ENCODE data around the gene TGIF2. TPM values are rescaled to one million over a fixed set of nuclear protein-coding genes. Genes with fewer than 3 reads are reported as not detected.
A peak's percentile ranks its signal among the peaks of the same experiment; 100 is the strongest.
"Not testable (repeated sequence)": the region's sequence is repeated elsewhere in the genome, so short reads cannot be mapped to it uniquely, and the experiment has no call there.

The TGIF2 gene
- total and polyA plus RNA-seq, 10 donors, result 13.6 to 38.2 (median 28.8) TPM

- Histone ChIP-seq H3K4me1 (peaks cover 0 to 40% (median 11%) of the 10 kb centered on the region in 6 donors), H3K4me3 (no peak overlapping the region), H3K36me3 (peaks cover 0 to 45% (median 0%) of the 10 kb centered on the region in 6 donors), H3K27ac (peak overlapping the region in 4 of 8 donors; percentile 25 to 54 (median 38)), H3K9me3 (no peaks in the 10 kb centered on the region), H3K27me3 (replicated peaks in 1 of 7) (no peaks in the 10 kb centered on the region)
- 87 to 91% (median 88%) methylated on average over 15 to 16 of the region's 16 CpGs for WGBS, 5 donors
- DNase-seq, result peak; percentile 51
- no peak for TF ChIP-seq POLR2A (IDR thresholded peaks at IDR 0.05)
- TF ChIP-seq POLR2AphosphoS5 (IDR thresholded peaks at IDR 0.05), result peak; percentile 18 to 29 (median 26)
- intact Hi-C loops (cut with DNase I; ENCODE audit: low total_unique reads), result loop anchor here (10.0 kb wide), 1 partner anchor 55 kb away; the partner anchor contains the start of gene RAB5IF
Measured at GRCh38 chr20:36549942-36550789, 23.2 kb upstream of the TGIF2 start.

GRCh38 chr20:36550790-36551299, 22.6 kb upstream of the TGIF2 start:
- Histone ChIP-seq H3K36me3 (peaks cover 0 to 38% (median 0%) of the 10 kb centered on the region in 6 donors), H3K4me1 (peaks cover 0 to 33% (median 9%) of the 10 kb centered on the region in 6 donors), H3K9me3 (no peaks in the 10 kb centered on the region), H3K27ac (peak overlapping the region in 4 of 8 donors; percentile 25 to 54 (median 38)), H3K4me3 (no peak overlapping the region), H3K27me3 (replicated peaks in 1 of 7) (no peaks in the 10 kb centered on the region)
- TF ChIP-seq POLR2A (IDR thresholded peaks at IDR 0.05) (no peak), POLR2AphosphoS5 (IDR thresholded peaks at IDR 0.05) (peak; percentile 50 to 81 (median 67))
- WGBS, 5 donors, result 66 to 84% (median 72%) methylated on average over 15 of the region's 15 CpGs
- DNase-seq, result peak; percentile 64
- intact Hi-C loops (cut with DNase I; ENCODE audit: low total_unique reads), result loop anchor here (10.0 kb wide), 1 partner anchor 54 kb away; the partner anchor contains the start of gene RAB5IF

- intact Hi-C loops (cut with DNase I; ENCODE audit: low total_unique reads), result loop anchor here (10.0 kb wide), 1 partner anchor 50 kb away; the partner anchor contains the start of gene RAB5IF
- Histone ChIP-seq H3K36me3 (no peaks in the 10 kb centered on the region), H3K27me3 (replicated peaks in 1 of 7) (no peaks in the 10 kb centered on the region), H3K4me3 (no peak overlapping the region), H3K4me1 (peaks cover 5 to 23% (median 10%) of the 10 kb centered on the region in 6 donors), H3K27ac (no peak overlapping the region), H3K9me3 (no peaks in the 10 kb centered on the region)
- TF ChIP-seq POLR2AphosphoS5 (IDR thresholded peaks at IDR 0.05), result no peak
- TF ChIP-seq POLR2A (IDR thresholded peaks at IDR 0.05), result no peak
- TF ChIP-seq CTCF (IDR thresholded peaks at IDR 0.05 in 8 of 11, conservative IDR thresholded peaks at IDR 0.05 in 3 of 11), result no peak
- 89 to 98% (median 93%) methylated on average over 2 of the region's 2 CpGs for WGBS, 5 donors
- no peak for DNase-seq
Measured at GRCh38 chr20:36555248-36555647, 18.1 kb upstream of the TGIF2 start.

GRCh38 chr20:36562724-36563123, 10.7 kb upstream of the TGIF2 start:
- no peaks in the 10 kb centered on the region for H3K27me3 ChIP-seq (replicated peaks in 1 of 7)
- no peaks in the 10 kb centered on the region for H3K36me3 ChIP-seq
- no peak overlapping the region for H3K4me3 ChIP-seq
- intact Hi-C loops (cut with DNase I; ENCODE audit: low total_unique reads), result no loop called here
- no peaks in the 10 kb centered on the region for H3K4me1 ChIP-seq
- peaks cover 0 to 15% (median 12%) of the 10 kb centered on the region in 8 donors for H3K9me3 ChIP-seq
- no peak overlapping the region for H3K27ac ChIP-seq
- 82 to 92% (median 85%) methylated on average over 2 of the region's 2 CpGs for WGBS, 5 donors
- no peak for TF ChIP-seq POLR2AphosphoS5 (IDR thresholded peaks at IDR 0.05)
- no peak for TF ChIP-seq CTCF (IDR thresholded peaks at IDR 0.05 in 8 of 11, conservative IDR thresholded peaks at IDR 0.05 in 3 of 11)
- no peak for TF ChIP-seq POLR2A (IDR thresholded peaks at IDR 0.05)
- DNase-seq, result no peak

GRCh38 chr20:36563374-36563773, 10.0 kb upstream of the TGIF2 start:
- H3K36me3 ChIP-seq, result no peaks in the 10 kb centered on the region
- H3K4me3 ChIP-seq, result no peak overlapping the region
- H3K9me3 ChIP-seq, result peaks cover 0 to 15% (median 12%) of the 10 kb centered on the region in 8 donors
- WGBS, 5 donors, result 90 to 100% (median 94%) methylated on average over 1 of the region's 1 CpG
- peak overlapping the region in 2 of 8 donors; percentile 21 to 63 for H3K27ac ChIP-seq
- H3K27me3 ChIP-seq (replicated peaks in 1 of 7), result no peaks in the 10 kb centered on the region
- H3K4me1 ChIP-seq, result no peaks in the 10 kb centered on the region
- intact Hi-C loops (cut with DNase I; ENCODE audit: low total_unique reads), result no loop called here
- TF ChIP-seq POLR2A (IDR thresholded peaks at IDR 0.05) (no peak), POLR2AphosphoS5 (IDR thresholded peaks at IDR 0.05) (no peak), CTCF (IDR thresholded peaks at IDR 0.05 in 8 of 11, conservative IDR thresholded peaks at IDR 0.05 in 3 of 11) (no peak)
- DNase-seq, result no peak

GRCh38 chr20:36564078-36564725, 9.2 kb upstream of the TGIF2 start:
- H3K36me3 ChIP-seq; DNase-seq; H3K4me1 ChIP-seq; H3K27me3 ChIP-seq (replicated peaks in 1 of 7); H3K4me3 ChIP-seq; intact Hi-C loops (cut with DNase I; ENCODE audit: low total_unique reads): not testable (repeated sequence)
- peak overlapping the region in 3 of 8 donors; percentile 21 to 63 (median 31) for H3K27ac ChIP-seq
- 86 to 93% (median 90%) methylated on average over 11 to 13 of the region's 13 CpGs for WGBS, 5 donors
- H3K9me3 ChIP-seq, result peaks cover 0 to 15% (median 12%) of the 10 kb centered on the region in 8 donors

- H3K9me3 ChIP-seq, result peaks cover 0 to 15% (median 12%) of the 10 kb centered on the region in 8 donors
- H3K36me3 ChIP-seq; DNase-seq; H3K4me3 ChIP-seq; H3K27me3 ChIP-seq (replicated peaks in 1 of 7); H3K4me1 ChIP-seq; intact Hi-C loops (cut with DNase I; ENCODE audit: low total_unique reads): not testable (repeated sequence)
- peak overlapping the region in 3 of 8 donors; percentile 31 to 63 (median 50) for H3K27ac ChIP-seq
- 72 to 91% (median 84%) methylated on average over 6 of the region's 6 CpGs for whole genome bisulfite sequencing, 5 donors
Measured at GRCh38 chr20:36564726-36565121, 8.7 kb upstream of the TGIF2 start.
